ENCODE measurements around the gene SORBS1. TPM values are rescaled to one million over a fixed set of nuclear protein-coding genes. Genes with fewer than 3 reads are reported as not detected.

Gene SORBS1
- total RNA-seq: 896 TPM
- long read RNA-seq, full-length matches to known transcripts: 11 of 409 reads
- long read RNA-seq, partial matches to known transcripts: 265 of 409 reads
- long read RNA-seq, other reads (novel, unspliced or antisense): 133 of 409 reads

GRCh38 chr10:95561177-95561863, at the start of gene SORBS1:
Gene SORBS1, minus strand, starts transcription at chr10:95561371. Its CDS starts 120,236 bp downstream, at chr10:95441135.
- intact Hi-C loops (cut with micrococcal nuclease): no loop called here
- peak within 1 kb of the TSS; percentile 89 for H3K27ac ChIP-seq (replicated peaks)
- peak; percentile 96 for DNase-seq
- H3K4me3 ChIP-seq: peak within 1 kb of the TSS; percentile 82
- no peaks in the 10 kb centered on the region for H3K27me3 ChIP-seq (ENCODE audit: low read depth)
- H3K4me1 ChIP-seq: peaks cover 52% of the 10 kb centered on the region
- no peaks in the 10 kb centered on the region for H3K9me3 ChIP-seq (replicated peaks)
- TF ChIP-seq, protein P1, sequence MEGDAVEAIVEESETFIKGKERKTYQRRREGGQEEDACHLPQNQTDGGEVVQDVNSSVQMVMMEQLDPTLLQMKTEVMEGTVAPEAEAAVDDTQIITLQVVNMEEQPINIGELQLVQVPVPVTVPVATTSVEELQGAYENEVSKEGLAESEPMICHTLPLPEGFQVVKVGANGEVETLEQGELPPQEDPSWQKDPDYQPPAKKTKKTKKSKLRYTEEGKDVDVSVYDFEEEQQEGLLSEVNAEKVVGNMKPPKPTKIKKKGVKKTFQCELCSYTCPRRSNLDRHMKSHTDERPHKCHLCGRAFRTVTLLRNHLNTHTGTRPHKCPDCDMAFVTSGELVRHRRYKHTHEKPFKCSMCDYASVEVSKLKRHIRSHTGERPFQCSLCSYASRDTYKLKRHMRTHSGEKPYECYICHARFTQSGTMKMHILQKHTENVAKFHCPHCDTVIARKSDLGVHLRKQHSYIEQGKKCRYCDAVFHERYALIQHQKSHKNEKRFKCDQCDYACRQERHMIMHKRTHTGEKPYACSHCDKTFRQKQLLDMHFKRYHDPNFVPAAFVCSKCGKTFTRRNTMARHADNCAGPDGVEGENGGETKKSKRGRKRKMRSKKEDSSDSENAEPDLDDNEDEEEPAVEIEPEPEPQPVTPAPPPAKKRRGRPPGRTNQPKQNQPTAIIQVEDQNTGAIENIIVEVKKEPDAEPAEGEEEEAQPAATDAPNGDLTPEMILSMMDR (IDR thresholded peaks at IDR 0.05; ENCODE audit: borderline replicate concordance): no peak
- H3K36me3 ChIP-seq: no peaks in the 10 kb centered on the region

GRCh38 chr10:95610727-95611126, 49.6 kb upstream of the SORBS1 start:
- TF ChIP-seq, protein P1 (IDR thresholded peaks at IDR 0.05; ENCODE audit: borderline replicate concordance): no peak
- peaks cover 1% of the 10 kb centered on the region for H3K4me1 ChIP-seq
- H3K9me3 ChIP-seq (replicated peaks): no peaks in the 10 kb centered on the region
- intact Hi-C loops (cut with micrococcal nuclease): no loop called here
- no peaks in the 10 kb centered on the region for H3K27me3 ChIP-seq (ENCODE audit: low read depth)
- no peak for DNase-seq
- peaks cover 73% of the 10 kb centered on the region for H3K36me3 ChIP-seq
- H3K27ac ChIP-seq (replicated peaks): no peak overlapping the region
- no peak overlapping the region for H3K4me3 ChIP-seq

- TF ChIP-seq, protein P1 (IDR thresholded peaks at IDR 0.05; ENCODE audit: borderline replicate concordance): no peak
- Histone ChIP-seq H3K36me3 (peaks cover 36% of the 10 kb centered on the region), H3K4me3 (no peak overlapping the region), H3K27ac (replicated peaks) (no peak overlapping the region), H3K4me1 (peaks cover 15% of the 10 kb centered on the region), H3K9me3 (replicated peaks) (no peaks in the 10 kb centered on the region), H3K27me3 (ENCODE audit: low read depth) (no peaks in the 10 kb centered on the region)
- DNase-seq: no peak
- intact Hi-C loops (cut with micrococcal nuclease): no loop called here
These were observed 45.8 kb upstream of the SORBS1 start for GRCh38 chr10:95606922-95607321.

GRCh38 chr10:95605163-95605562, 44.0 kb upstream of the SORBS1 start:
- H3K36me3 ChIP-seq: peaks cover 18% of the 10 kb centered on the region
- no peak overlapping the region for H3K4me3 ChIP-seq
- no peaks in the 10 kb centered on the region for H3K27me3 ChIP-seq (ENCODE audit: low read depth)
- H3K27ac ChIP-seq (replicated peaks): peak overlapping the region; percentile 54
- peaks cover 24% of the 10 kb centered on the region for H3K4me1 ChIP-seq
- TF ChIP-seq, protein P1 (IDR thresholded peaks at IDR 0.05; ENCODE audit: borderline replicate concordance): no peak
- no peak for DNase-seq
- intact Hi-C loops (cut with micrococcal nuclease): no loop called here
- H3K9me3 ChIP-seq (replicated peaks): no peaks in the 10 kb centered on the region

- TF ChIP-seq, protein P1 (IDR thresholded peaks at IDR 0.05; ENCODE audit: borderline replicate concordance): no peak
- Histone ChIP-seq H3K36me3 (peaks cover 13% of the 10 kb centered on the region), H3K4me1 (peaks cover 24% of the 10 kb centered on the region), H3K4me3 (no peak overlapping the region), H3K9me3 (replicated peaks) (no peaks in the 10 kb centered on the region), H3K27me3 (ENCODE audit: low read depth) (no peaks in the 10 kb centered on the region), H3K27ac (replicated peaks) (peak overlapping the region; percentile 54)
- DNase-seq: no peak
- intact Hi-C loops (cut with micrococcal nuclease): loop anchor here (5.0 kb wide), 2 partner anchors 172 to 232 kb away; no protein-coding TSS in a partner anchor
These were observed 43.5 kb upstream of the SORBS1 start for GRCh38 chr10:95604630-95605029.

Data from left ventricle myocardium inferior (tissue), 1 donor.